GM19043 (cell line): ENCODE measurements around the gene SLC35F3.

Experiments
- ATAC-seq: cut with Tn5 transposase; IDR thresholded peaks from one replicate; pipeline ENCODE4 v1.9.1; 2021; ENCODE audit warnings: low read depth; ENCODE audit not compliant: unreplicated experiment

Gene SLC35F3

DNA sequence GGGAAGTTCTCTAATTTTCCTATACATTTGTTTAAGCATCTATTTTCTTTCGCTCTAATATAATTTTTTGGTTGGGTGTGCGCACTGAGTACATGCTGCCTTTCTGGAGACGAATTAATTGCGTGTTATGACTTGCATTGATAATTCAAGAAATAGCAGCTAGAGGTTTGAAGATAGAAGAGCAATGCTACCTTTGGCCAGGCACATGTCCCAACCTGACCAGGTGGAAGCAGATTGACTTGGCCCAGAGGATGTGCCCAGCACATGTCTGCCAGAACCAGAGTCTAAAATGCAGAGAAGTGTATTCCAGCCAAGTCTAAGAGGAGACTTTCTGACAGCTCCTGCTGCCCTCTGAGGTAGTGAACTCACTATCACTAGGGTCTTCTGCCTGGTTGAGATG lies 114.3 kb downstream of the SLC35F3 start:
- ATAC-seq, result no peak

DNA sequence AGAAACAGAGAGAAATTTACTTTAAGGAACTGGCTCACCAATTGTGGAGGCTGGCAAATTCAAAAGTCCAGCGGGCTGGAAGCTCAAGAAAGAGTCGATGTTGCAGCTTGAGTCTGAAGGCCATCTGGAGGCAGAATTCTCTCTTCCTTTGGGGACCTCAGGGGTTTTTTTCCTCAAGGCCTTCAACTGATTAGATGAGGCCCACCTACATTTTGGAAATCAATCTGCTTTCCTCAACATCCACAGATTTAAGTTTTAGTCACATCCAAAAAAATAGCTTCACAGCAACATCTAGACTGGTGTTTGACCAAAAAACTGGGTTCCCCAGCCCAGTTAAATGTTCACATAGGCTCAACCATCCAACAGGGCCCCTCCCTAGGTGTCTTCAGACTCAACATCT lies 114.9 kb downstream of the SLC35F3 start:
- no peak for ATAC-seq

DNA sequence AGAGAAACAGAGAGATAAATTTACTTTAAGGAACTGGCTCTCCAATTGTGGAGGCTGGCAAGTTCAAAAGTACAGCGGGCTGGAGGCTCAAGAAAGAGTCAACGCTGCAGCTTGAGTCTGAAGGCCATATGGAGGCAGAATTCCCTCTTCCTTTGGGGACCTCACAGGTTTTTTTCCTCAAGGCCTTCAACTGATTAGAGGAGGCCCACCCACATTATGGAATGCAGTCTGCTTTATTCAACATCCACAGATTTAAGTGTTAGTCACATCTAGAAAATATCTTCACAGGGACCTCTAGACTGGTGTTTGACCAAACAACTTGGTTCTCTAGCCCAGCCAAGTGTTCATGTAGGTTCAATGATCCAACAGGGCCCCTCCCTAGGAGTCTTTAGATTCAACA lies 117.8 kb downstream of the SLC35F3 start:
- no peak for ATAC-seq

DNA sequence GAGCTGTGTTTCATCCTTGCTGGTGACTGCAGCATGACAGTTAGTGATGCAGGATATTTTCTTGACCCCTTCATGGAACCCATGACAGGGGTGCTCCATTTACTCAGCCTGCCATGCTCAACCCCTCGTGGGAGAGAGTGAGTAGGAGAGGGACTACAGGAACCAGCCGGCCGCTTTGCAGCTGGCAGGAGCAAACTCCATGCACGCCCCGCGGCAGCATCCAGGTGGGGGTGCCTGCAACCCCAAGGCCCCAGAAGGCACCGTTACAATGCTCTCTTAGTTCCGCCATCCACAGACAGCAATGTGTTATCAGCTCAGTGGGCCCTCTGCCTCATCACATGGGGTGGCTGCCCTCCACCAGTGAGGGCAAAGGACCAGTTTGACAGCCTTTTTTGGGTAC lies 135.1 kb downstream of the SLC35F3 start:
- no peak for ATAC-seq

DNA sequence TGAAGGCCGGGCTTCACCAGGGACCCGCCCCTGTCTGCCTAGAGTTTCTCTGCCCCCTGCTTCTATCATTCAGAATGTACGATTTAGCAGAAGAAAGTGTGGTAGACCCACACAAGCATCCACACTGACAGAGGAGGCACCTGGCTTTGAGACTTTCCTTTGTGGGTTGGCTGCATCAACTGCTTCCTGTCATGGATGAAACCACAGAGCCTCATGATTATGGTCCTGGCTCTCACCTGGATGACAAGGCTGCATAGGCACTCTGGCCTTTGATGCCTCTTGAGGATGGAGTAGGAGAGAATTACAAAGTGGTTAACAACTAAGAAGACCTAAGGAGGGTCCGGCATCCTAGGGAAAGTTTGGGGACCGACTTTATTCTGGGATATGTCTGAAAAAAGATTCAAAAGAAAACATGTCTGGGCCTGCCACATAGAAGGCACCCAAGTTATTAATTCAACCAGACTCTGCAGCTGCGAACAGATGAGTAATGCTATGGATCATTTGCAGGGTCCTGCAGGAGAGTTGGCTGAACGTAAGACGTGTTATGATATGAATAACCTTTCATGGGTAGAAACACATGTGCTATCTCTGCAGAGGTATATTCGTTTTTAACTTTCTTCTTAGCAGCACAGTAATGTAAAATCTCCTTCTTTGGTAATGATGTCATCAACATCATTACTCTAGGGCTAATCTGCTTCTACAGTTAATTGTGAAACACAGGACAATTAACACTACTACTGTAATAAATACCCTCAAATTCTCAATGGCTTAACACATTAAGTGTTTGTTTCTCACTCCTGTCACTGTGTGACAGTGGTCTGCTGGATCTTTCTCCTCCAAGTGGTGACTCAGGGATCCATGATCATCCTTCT lies 136.2 kb downstream of the SLC35F3 start:
- no peak for ATAC-seq

DNA sequence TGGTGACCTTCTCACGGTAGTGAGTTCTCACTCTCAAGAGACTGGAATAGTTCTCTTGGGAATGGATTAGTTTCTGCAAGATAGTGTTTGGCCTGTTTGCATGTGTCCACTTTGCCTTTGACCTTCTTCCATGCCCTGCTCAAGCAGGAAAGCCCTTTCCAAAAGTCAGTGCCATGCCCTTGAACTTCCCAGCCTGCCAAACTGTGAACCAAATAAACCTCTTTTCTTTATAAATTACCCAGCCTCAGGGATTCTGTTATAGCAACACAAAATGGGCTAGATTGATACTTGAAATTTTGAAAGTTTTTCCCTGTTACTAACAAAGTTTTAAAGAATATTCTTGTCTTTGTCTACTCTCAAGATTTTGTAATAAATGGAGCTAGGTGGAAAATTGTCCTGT lies 139.6 kb downstream of the SLC35F3 start:
- no peak for ATAC-seq

DNA sequence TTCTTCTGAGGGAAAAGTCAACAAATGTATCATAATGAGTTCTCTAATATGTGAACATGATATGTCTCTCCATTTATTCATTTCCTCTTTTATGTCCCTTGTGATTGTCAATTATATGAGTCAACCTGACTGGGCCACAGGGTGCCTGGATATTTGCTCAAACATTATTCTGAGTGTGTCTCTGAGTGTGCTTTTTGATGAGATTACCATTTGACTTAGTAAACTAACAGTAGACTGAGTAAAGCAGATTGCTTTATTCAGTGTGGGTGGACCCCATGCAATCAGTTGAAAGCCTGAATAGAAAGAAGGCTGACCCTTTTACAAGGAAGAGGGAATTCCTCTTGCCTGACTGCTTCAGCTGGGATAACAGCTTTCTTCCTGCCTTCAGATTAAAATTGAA lies 142.6 kb downstream of the SLC35F3 start:
- ATAC-seq, result no peak

DNA sequence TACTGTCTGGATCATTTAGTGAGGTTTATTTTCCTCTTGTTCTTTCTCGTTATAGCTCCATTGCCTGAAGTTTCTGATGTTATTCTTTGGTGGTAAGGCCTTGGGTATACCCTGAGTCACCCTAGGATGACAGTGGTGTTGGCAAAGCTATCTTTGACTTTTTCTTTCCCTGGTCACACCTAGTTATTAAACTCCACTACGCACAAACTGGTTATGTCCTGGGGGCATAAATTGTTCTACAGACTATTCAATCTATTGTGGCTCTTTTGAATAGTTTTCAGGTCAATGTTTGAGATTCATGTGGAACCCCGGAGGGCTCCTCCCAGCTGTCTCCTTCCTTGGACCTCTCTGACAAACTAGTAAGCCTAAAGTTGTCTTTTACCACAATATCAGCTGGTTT lies 157.7 kb downstream of the SLC35F3 start:
- ATAC-seq, result no peak

DNA sequence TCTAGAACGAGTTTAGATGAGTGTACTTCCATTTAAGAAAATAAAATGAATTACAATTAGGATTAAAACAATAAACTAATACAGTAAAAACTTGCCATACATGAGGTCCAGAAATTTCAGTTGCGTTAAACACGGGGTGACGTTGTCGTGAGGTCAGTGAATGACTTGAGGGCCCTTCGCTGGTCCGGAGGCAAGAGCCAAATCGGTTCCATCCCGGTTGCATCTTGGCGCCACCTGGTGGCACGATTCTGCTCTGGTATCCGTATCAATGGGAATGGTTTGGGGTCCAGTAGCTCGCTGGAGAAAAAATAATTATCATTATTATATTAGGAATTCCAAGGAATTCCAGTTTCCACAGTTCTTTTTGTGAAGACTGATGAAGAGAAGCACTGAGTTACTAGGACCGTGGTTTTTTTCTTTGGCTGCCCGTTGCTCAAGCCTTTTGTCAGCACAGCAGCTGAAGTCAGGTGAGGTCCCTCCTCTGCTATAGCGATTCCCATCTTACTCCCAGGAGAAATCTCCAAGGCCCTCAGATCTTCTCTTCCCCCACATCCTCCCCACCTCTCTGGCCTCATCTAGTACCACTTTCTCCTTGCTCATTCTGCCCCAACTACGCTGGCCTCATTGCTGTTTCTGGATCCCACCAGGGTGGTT lies 161.4 kb downstream of the SLC35F3 start:
- ATAC-seq, result peak; percentile 57

DNA sequence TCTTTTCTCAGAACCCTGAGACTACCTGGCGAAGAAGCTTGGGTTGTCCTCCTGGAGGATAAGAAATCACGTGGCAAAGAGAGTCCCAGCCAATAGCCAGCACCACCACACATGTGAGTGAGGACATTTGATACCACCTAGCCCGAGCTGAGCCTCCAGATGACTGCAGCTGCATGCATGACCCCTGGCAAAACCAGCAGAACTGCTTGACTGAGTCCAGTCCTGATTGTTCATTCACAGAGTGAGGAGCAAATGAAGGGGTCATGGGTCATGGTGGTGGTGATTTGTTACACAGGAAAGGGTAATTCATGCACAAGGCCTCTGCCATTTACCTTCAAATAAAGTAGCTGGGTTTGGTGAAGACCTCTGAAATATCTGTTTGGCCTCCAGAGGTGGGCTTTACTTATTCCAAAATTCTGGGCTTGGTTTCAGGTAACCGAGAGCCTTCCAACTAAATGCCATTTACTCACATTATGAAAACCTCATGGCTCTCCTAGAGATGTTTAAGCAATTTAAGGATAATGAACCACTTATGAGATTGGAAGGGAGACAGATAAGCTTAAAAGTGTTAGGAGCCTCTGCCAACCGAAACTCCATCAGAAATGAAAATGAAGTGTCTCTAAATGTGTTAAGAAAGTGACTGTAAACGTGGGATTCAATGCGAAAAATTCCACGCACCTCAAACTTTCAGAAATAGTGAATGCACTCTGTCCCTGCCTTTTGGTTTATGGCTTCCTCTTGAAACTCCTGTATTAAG lies 163.3 kb downstream of the SLC35F3 start:
- ATAC-seq, result no peak

DNA sequence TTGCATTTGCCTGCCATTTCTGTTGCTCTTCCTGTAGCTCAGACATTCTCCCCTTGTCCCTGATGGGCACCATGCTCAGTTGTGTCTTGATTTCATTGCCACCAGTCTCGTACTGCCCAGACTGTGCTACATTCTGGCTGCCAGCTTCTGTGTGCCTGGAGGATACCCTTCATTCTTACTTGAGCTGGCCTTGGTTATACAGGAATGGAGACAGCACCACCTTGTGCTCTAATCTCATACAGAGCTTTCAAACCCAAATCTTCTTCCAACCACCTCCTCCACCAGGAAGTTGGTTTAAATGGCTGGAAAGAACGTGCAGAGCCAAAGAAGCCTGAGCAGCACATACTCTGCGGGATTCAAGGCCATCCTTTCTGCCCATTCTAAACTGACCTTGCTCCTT lies 165.3 kb downstream of the SLC35F3 start:
- no peak for ATAC-seq

DNA sequence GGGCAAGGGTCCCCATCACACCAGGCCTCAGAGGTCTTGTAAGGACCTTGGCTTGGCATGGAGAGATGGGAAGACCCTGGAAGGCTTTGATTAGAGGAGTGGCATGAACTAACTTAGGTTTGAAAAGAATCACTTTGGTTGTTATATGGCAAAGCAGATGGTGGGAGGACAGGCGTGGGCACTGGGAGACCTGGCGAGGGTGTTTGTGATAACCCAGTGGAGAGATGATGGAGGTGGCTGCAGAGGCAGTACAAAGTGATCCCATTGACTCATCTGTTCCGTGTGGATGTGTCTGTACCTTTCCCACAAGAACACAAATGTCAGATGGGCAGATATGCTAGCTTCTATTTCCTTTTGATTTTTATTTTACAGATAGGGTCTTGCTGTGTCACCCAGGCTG lies 168.3 kb downstream of the SLC35F3 start:
- ATAC-seq, result no peak

DNA sequence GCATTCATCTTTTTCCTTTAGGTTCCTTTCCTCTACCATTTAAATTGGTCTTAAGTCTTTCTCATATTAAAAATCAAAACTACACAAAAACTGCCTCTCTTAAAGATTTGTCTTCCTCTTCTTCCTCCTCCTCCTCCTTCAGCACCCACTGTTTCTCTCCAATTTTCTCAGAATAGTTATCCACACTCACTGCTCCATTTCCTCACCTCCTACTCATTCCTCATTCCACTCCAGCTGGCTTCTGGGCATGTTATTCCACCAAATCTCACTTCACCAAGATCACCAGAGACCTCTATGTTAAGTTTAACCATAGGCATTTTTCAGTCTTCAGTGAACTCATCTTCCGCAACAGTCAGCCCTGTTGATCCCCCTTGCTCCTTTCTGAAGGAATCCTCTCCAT lies 173.7 kb downstream of the SLC35F3 start:
- no peak for ATAC-seq

DNA sequence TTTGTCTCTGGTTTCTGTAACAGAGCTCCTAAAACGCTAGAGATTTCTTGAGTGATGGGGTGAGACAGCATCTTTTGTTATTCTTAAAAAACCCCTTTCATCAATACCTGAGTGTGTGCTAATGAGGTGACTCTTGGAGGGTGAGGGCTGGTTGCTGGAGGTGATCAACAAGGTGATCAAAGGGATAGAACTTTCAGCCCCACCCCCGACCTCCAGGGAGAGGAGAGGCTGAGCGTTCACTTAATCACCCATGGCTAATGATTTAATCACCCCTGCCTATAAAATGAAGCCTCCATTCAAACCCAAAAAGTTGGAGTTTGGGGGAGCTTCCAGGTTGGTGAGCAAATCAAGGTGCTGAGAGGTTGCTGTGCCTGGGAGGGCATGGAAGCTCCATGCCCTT lies 175.4 kb downstream of the SLC35F3 start:
- ATAC-seq, result no peak

DNA sequence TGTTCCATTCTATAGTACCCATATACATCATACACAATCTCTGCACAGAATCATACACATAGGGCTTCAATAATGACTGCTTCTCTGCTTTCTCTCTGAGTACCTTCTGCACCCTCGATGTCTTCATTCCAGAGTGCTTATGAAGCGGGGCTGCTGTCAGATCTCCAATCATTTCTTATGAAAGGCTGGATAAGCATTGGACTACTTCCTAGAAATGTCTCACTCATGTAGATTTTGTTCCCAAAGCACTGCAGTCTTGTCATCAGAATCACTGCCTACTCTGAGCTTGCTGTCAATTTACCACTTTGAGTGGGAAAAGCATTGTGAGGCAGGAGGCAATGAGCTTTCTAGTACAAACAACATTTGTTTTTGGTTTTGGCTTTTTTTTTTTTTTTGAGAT lies 179.0 kb downstream of the SLC35F3 start:
- no peak for ATAC-seq

DNA sequence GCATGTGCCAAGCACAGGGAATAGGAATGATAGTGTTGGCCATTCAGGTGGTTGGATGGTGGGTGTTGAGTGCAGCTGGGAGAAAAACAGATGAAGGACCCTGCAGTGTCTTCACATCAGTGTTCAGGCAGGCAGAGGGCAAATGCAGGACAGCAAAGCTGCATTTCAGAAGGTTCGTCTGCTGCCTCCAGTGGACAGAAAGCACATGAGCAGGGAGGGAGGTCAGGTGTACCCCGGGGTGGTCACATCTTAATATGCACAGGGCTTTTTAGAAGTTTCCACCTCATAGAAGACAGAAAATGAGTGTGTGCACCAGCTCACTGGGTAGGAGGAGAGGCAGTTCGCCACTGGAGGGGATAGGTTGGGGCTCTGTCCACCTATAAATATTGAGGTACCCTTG lies 184.9 kb downstream of the SLC35F3 start:
- ATAC-seq, result no peak

DNA sequence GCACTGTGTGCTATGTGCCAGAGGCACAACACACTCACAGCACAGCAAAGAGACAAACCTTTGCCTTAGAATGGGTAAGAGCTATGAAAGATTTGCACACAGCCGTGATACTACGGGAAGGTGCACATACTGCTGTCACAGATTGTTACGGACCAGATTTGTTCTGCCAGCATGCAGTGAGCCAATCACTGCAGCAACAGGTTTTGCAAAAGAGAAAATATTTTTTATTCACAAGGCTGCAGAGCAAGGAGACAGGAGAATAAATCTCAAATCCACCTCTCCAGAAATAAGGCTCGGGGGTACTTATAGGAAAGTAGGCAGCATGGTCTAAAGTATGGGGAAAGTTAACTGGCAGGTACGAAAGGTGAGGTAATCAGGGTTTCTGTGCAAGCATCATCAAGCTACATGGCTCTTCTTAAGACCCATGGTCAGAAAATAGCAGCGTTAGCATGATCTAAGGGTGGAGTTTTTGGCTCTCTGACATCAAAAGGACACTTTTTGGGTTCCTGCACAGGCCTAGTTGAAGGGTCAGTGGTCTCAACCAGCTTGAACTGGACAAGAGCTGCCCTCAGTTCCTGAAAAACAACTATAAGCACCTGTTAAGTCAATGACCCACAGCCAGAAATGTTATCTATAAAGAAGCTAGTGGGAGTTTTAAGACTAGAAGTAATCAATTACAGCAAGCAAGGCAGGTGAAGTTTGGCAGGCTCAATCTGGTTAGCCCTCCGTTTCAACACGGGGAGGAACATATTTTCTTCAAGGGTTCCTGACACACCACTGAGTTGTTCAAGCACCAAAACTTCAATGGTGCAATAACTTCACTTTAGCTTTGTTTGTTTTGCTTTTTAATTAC lies 186.0 kb downstream of the SLC35F3 start:
- no peak for ATAC-seq

DNA sequence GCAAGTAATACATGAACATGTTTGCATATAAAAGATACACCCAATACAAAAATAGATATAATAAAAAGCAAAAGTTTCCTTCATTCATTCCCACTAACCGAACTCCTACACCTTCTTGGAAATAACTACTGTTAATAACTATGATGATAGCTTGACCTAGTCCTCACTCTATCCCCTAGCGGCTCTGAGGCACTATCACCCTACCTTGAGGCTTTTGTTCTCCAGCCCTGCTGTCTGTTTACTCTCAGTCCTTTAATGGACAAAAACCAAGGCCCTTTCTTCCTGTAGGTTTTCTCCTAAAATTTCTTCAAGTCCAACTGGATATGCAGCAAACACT lies 186.6 kb downstream of the SLC35F3 start:
- ATAC-seq, result no peak

DNA sequence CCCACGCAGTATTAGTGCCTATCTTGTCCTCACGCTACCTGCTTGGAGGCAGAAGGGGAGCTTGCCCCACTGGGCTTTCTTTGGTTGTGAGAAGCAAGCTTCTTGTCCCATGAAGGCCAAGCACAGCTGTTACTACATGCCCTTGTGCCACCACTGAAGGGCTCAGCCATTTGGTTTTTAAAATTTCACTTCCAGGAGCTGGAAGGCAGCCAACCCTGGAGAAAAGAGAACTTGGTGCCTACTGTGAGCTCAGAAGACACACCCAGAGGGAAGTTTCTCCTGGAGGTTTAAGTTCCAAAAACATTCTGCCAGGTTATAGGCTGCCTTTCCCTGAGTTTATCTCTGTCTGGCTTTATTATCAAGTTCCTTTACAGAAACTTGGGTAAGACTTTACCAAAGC lies 187.4 kb downstream of the SLC35F3 start:
- no peak for ATAC-seq

DNA sequence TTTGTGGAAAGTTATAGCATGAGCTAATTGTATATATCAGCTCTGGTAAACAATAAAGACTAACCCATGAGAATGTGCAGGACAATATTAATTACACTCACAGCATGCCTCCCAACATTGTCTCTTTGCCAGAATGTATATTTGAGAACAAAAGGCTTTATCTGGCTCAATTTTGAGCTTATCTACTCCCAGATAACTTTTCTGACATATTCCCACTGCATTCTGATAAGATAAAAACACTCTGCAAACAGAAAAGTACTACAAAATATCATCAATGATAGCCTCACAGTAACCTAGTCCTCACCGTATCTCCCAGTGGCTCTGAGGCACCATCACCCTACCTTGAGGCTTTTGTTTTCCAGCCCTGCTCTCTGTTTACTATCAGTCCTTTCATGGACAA lies 188.6 kb downstream of the SLC35F3 start:
- no peak for ATAC-seq

DNA sequence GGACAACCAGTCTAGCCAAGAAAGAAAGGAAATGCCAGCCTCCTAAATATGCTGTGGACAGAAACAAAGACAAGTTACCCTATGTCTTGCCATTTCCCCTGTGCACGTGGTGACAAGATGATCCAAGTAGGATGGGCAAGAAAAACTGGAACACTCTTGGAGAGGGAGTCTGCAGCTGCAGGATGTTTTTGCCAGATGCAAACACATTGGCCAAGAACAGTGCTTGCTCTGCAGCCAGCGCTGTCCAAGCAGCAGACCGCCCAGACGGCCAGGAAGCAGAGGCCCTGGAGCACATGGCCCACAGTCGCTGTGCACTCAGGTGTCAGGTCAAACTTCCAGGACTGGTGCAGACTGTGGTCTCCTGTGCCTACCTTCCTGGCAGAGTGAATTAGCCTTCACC lies 189.3 kb downstream of the SLC35F3 start:
- no peak for ATAC-seq
